ENCODE results near the gene ZCCHC14.

Gene ZCCHC14

DNA sequence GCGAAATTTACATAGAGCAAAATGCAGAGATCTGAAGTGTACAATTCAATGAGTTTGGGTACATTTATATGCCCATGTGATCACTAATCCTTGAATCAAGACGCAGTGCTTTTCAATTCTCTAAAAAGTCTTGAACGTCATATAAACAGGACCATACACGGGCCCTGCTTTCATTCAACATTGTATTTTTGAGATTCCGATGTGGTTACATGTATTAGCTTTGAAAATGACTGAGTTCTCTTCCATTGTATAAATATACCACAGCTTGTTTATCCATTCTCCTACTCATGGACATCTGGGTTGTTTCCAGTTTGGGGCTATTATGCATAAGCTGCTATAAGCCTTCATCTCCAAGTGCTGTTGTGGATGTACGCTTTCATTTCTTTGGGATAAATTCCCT is 45.5 kb downstream of the ZCCHC14 start:
- no peak overlapping the region for H3K4me3 ChIP-seq (ENCODE audit: control insufficient read depth, low read depth, low read length)
- DNase-seq (ENCODE audit: low read depth): no peak
- TF ChIP-seq, protein P1, sequence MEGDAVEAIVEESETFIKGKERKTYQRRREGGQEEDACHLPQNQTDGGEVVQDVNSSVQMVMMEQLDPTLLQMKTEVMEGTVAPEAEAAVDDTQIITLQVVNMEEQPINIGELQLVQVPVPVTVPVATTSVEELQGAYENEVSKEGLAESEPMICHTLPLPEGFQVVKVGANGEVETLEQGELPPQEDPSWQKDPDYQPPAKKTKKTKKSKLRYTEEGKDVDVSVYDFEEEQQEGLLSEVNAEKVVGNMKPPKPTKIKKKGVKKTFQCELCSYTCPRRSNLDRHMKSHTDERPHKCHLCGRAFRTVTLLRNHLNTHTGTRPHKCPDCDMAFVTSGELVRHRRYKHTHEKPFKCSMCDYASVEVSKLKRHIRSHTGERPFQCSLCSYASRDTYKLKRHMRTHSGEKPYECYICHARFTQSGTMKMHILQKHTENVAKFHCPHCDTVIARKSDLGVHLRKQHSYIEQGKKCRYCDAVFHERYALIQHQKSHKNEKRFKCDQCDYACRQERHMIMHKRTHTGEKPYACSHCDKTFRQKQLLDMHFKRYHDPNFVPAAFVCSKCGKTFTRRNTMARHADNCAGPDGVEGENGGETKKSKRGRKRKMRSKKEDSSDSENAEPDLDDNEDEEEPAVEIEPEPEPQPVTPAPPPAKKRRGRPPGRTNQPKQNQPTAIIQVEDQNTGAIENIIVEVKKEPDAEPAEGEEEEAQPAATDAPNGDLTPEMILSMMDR (IDR thresholded peaks at IDR 0.05; ENCODE audit: control insufficient read depth, insufficient read depth, low read depth, low read length, missing control alignments): no peak

DNA sequence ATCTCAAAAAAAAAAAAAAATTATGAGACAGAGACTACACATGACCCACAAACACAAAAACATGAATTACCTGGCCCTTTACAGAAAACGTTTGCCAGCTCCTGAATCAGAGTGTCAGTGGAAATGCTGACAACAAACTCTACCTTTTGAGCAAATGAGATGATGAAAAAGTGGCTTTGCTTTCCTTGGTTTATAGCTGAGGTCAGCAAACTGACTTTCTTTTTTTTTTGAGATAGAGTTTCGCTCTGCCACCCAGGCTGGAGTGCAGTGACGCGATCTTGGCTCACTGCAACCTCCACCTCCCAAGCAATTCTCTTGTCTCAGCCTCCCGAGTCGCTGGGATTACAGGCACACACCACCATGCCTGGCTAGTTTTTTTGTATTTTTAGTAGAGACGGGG is 46.3 kb downstream of the ZCCHC14 start:
- no peak for DNase-seq (ENCODE audit: low read depth)
- TF ChIP-seq, protein P1 (IDR thresholded peaks at IDR 0.05; ENCODE audit: control insufficient read depth, insufficient read depth, low read depth, low read length, missing control alignments): no peak
- H3K4me3 ChIP-seq (ENCODE audit: control insufficient read depth, low read depth, low read length): no peak overlapping the region

DNA sequence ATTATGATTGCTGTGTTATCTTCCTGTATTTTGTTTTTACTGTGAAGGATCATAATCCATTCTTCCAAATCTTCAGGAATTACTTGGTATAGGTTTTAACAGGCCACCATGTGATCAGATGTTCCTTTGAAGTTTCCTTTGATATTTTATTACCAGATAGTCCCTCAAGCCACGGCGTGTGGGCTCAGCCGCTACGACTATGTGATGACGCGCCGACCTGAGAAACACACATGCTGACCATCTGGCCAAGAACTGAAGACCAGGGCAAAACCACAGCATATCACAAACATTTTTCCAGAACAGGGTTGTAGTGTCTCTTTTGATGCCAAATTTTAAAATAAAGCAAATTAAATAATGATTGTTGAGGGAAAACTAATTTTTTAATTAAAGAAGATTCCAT is 47.3 kb downstream of the ZCCHC14 start:
- TF ChIP-seq, protein P1 (IDR thresholded peaks at IDR 0.05; ENCODE audit: control insufficient read depth, insufficient read depth, low read depth, low read length, missing control alignments): no peak
- no peak for DNase-seq (ENCODE audit: low read depth)
- no peak overlapping the region for H3K4me3 ChIP-seq (ENCODE audit: control insufficient read depth, low read depth, low read length)

DNA sequence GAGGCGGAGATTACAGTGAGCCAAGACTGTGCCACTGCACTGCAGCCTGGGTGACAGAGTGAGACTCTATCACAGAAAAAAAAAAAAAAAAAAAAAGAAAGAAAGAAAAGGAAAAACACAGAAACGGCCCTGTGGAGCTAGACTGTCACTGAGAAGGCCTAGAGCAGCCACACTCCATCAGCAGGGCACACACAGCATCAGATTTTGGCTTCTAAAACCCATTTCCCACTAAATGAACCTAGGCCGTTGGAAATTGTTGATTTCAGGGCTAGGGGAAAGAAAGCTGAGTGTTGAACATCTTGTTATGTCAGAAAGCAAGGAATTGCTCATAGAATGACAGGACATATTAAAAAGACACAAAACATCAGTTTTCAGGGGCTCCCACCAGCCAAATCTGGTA is 48.9 kb downstream of the ZCCHC14 start:
- TF ChIP-seq, protein P1 (IDR thresholded peaks at IDR 0.05; ENCODE audit: control insufficient read depth, insufficient read depth, low read depth, low read length, missing control alignments): no peak
- no peak overlapping the region for H3K4me3 ChIP-seq (ENCODE audit: control insufficient read depth, low read depth, low read length)
- DNase-seq (ENCODE audit: low read depth): no peak

DNA sequence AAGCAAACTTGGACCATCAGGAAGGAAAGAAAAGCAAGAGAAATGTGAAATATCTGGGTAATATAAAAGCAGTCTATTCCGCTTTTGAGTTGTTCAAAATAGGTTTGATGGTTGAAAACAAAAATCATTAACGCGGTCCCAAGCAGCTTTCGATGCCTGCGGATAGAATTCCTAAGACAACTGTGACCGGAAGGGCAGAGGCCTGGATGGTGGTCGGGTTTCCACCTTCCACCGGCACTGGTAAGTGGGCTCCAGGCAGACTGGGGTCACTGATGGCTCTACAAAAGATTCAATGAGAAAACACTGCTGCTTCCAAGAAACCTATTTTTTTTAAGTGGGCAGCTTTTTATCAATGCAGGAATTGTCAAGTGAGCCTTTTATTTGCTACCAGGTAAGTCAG is 49.8 kb downstream of the ZCCHC14 start:
- no peak for DNase-seq (ENCODE audit: low read depth)
- H3K4me3 ChIP-seq (ENCODE audit: control insufficient read depth, low read depth, low read length): no peak overlapping the region
- TF ChIP-seq, protein P1 (IDR thresholded peaks at IDR 0.05; ENCODE audit: control insufficient read depth, insufficient read depth, low read depth, low read length, missing control alignments): no peak

DNA sequence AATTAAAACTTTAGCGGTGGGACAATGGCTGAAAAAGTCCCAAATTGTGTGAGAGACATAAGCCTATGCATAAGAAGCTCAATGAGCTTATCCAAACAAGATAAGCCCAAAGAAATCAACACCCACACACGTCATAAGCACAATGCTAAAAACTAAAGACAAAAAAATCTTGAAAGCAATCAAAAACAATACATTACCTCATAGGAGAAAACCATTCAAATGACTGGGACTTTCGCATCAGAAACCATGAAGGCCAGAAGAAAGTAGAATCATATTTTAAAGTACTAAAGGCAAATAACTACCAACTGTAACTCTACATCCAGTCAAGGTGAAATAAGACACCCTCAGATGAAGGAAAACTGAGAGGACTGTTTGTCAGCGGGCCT is 50.2 kb downstream of the ZCCHC14 start:
- no peak for DNase-seq (ENCODE audit: low read depth)
- no peak overlapping the region for H3K4me3 ChIP-seq (ENCODE audit: control insufficient read depth, low read depth, low read length)
- TF ChIP-seq, protein P1 (IDR thresholded peaks at IDR 0.05; ENCODE audit: control insufficient read depth, insufficient read depth, low read depth, low read length, missing control alignments): no peak

All from AG09309 (cell line).